ENCODE results near the gene KCNIP4.
A peak's percentile ranks its signal among the peaks of the same experiment; 100 is the strongest.

The KCNIP4 gene

DNA sequence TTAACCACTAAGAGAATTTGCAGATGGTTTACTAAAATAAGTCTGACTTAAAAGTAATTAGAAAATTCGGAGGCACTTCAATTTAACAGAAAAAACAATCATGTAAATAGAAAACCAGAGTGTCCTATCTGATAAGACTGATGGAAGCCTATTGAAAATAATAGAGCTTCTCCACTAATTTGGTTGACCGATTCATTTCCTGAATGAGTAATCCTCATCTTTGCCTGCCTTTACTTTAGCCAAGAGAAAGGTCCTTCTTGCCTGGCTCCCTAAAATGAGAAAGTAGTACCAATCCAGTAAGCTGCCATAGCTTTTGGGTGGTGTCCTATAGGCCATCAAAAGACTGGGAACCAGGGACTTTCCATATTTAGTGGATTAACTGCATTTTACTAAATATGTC lies 48.4 kb downstream of the KCNIP4 start:
- no peak for DNase-seq (ENCODE audit: low read depth)

GRCh38 chr4:21898101-21898500 lies 50.5 kb downstream of the KCNIP4 start:
- no peak for DNase-seq (ENCODE audit: low read depth)

DNA sequence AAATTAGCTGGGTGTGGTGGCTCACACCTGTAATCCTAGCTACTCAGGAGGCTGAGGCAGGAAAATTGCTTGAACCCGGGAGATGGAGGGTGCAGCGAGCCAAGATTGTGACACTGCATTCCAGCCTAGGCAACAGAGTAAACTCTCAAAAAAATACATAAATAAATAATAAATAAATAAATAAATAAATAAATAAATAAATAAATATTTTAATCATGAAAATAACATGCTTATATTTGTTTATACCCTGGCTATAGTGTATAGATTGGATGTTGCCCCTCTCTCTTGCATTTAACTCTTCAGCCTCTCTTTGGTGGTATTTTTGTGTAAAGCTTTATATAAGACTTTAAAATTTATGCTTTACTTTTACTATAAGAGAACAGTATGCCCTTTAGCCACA lies 51.8 kb downstream of the KCNIP4 start:
- no peak for DNase-seq (ENCODE audit: low read depth)

GRCh38 chr4:21893136-21893535 lies 55.4 kb downstream of the KCNIP4 start:
- peak; percentile 60 for DNase-seq (ENCODE audit: low read depth)

- DNase-seq (ENCODE audit: low read depth), result no peak
Measured at GRCh38 chr4:21890231-21890630, 58.3 kb downstream of the KCNIP4 start.

GRCh38 chr4:21888195-21888976 lies 60.2 kb downstream of the KCNIP4 start:
- peak; percentile 87 for DNase-seq (ENCODE audit: low read depth)

- no peak for DNase-seq (ENCODE audit: low read depth)
Measured at GRCh38 chr4:21887481-21887880, 61.1 kb downstream of the KCNIP4 start.

DNA sequence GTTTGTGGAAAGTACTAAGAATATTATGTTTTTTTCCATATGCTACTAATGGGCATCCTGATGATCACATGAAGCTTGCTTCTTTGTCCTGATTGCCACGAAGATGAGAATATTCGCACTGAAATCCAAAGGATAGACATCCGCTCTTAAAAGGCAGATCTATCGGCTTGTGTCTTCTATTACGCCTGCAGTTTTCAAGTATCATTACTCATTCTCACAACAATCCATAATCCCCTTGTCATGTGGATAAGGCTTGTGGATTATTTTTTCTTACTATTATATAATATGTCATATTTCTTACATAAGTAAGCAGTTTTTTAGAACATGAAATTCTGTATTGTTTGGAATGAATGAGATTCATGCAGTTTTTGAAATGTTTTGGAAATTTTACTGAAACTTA lies 62.8 kb downstream of the KCNIP4 start:
- DNase-seq (ENCODE audit: low read depth), result no peak

- DNase-seq (ENCODE audit: low read depth), result peak; percentile 74
Measured at GRCh38 chr4:21885241-21885640, 63.3 kb downstream of the KCNIP4 start.

DNA sequence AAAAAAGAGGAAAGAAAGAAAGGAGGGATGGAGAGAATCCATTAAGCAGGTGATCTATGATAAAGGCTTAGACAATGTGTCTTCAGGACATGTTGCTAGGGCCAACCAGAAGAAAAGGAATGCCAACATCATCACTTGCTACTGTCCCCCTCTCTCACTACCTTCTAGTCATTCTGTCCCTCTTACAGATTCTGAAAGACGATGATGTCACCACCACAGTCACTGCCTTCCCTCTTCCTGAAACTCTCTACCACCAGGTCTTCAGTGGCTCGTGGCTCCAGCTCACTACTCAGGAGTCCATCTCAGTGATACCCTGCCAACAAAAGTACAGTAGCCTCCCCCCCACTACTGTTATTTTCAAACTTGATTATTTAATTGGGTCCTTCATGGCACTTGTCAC lies 64.0 kb downstream of the KCNIP4 start:
- DNase-seq (ENCODE audit: low read depth), result no peak

- DNase-seq (ENCODE audit: low read depth), result no peak
Measured at GRCh38 chr4:21882051-21882839, 66.3 kb downstream of the KCNIP4 start.

DNA sequence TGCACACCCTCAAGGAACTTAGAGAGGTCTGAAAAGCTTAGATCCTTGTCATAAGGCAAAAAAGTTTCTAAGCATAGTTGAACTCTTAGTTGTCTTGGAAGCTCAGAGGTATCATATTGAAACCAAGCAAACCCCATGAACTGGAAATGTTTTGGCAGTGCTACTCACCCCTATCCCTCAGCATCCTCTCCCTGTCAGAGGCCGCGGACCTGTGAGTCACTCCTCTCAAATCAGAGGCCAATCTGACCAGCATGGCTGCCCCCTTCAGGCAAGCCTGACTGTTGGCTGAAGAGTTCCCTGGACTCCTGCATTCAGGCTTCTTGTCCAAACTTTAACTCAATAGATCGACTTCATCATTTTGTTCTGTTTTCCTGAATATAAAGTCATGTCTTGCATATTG lies 69.4 kb downstream of the KCNIP4 start:
- DNase-seq (ENCODE audit: low read depth), result peak; percentile 25

GRCh38 chr4:21876711-21877110 lies 71.9 kb downstream of the KCNIP4 start:
- no peak for DNase-seq (ENCODE audit: low read depth)

- DNase-seq (ENCODE audit: low read depth), result no peak
Measured at GRCh38 chr4:21873145-21873544, 75.4 kb downstream of the KCNIP4 start.

GRCh38 chr4:21872101-21872500 lies 76.5 kb downstream of the KCNIP4 start:
- no peak for DNase-seq (ENCODE audit: low read depth)

GRCh38 chr4:21869978-21870745 lies 78.4 kb downstream of the KCNIP4 start:
- no peak for DNase-seq (ENCODE audit: low read depth)

DNA sequence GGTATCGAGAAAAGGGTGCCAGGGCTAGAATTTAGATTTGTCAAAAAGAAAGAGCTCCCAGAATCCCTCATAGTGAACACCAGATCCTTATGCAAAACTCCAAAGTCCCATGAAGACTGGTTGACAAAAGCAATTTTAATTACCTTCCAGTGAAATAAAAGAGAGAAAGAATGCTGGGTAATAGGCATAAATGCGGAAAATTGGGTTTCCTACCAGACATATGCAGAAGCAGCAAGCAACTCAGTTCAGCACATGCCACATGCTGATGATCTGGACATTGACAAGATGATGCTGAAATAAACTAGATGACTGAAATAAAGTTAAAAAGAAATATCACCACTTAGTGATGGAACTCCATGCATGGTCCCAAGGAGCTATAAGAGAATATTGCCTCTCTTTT lies 83.9 kb downstream of the KCNIP4 start:
- no peak for DNase-seq (ENCODE audit: low read depth)

- DNase-seq (ENCODE audit: low read depth), result no peak
Measured at GRCh38 chr4:21862917-21863316, 85.7 kb downstream of the KCNIP4 start.

DNA sequence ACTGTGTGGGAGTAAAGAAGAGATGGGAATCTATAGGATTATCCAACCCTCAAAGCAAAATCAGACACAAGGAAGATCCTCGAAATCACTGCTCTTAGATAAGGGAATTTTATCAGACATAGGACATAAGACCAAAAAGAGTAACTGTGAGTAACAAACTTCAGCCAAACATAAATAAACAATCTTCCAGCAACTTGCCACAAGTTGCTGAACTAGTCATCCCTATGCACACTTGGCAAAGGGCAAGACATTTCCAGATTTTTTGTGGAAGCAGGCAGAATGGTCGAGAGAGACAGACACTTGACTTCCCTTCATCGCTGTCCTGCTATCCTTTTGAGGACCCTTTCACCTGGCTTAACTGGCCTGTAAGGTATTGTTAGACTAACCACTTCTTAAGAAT lies 89.6 kb downstream of the KCNIP4 start:
- peak; percentile 58 for DNase-seq (ENCODE audit: low read depth)

DNA sequence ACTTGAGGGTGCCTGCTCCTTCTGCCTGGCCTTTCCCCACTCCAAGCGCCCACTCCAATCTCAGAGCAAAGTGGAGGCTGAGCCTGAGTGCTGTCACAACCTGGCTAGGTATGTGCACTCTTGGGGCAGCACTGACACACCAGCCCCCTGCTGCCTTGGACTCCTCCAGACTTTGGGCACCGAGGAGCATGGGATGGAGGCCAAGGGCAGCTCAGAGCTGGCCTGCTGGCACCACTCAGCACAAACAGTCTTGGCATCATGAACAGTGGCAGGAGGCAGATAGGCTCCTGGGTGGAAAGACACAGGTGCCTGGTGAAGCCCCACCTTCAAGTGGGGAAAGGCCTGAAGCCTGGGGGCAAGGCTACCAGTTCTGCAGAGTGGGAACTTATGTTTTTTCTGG lies 91.8 kb downstream of the KCNIP4 start:
- DNase-seq (ENCODE audit: low read depth), result no peak

- DNase-seq (ENCODE audit: low read depth), result no peak
Measured at GRCh38 chr4:21856301-21856700, 92.3 kb downstream of the KCNIP4 start.

DNA sequence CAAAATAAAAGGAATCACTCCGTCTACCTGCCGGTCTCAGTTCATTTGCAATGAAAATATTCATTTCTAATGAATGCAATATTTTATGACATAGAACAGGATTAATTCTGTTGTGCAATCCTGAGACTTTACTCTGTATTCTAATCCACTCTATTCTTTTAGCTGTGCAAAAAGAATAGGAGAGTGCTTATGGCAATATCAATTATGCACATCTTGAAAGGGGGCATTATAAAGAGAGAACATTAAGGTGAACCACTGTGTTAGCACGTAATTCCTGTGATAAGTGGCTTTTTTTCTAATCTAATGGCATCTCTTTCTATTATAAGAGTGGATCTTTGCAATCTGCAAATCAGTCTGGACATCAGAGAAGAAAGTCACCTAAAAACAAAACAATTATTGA lies 99.5 kb downstream of the KCNIP4 start:
- DNase-seq (ENCODE audit: low read depth), result no peak

DNA sequence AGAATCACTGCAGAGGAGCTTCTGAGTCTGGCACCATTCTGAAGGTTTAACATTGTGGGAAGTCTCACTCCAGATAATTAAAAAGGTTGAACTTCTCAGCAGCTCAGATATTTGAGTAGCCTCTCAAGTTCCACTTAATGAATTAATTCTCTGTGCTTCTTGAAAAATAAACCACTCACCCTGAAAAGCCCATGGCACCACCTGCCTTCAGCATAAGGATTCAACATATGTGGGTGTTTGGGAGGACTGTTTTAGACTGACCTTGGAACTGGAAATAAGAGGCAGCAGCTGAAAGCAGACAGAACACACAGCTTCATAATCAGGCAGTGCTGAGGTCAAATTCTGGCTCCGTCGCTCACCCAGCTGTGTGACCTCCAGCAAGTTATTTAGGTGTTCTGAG lies 100.6 kb downstream of the KCNIP4 start:
- no peak for DNase-seq (ENCODE audit: low read depth)
